ENCODE results near the gene CDH4.

- no peak for TF ChIP-seq POLR2AphosphoS5 (IDR thresholded peaks at IDR 0.05)
- TF ChIP-seq CTCF (IDR thresholded peaks at IDR 0.05 in 8 of 11, conservative IDR thresholded peaks at IDR 0.05 in 3 of 11) = no peak
- no peak for TF ChIP-seq POLR2A (IDR thresholded peaks at IDR 0.05)
These were observed 203.6 kb downstream of the CDH4 start for GRCh38 chr20:61455508-61456215.
